ENCODE data around the gene ACTN4. TPM values are rescaled to one million over a fixed set of nuclear protein-coding genes. Genes with fewer than 3 reads are reported as not detected.

Gene ACTN4
- total RNA-seq, 1 experiment from 2014 or later, result 506 TPM

DNA sequence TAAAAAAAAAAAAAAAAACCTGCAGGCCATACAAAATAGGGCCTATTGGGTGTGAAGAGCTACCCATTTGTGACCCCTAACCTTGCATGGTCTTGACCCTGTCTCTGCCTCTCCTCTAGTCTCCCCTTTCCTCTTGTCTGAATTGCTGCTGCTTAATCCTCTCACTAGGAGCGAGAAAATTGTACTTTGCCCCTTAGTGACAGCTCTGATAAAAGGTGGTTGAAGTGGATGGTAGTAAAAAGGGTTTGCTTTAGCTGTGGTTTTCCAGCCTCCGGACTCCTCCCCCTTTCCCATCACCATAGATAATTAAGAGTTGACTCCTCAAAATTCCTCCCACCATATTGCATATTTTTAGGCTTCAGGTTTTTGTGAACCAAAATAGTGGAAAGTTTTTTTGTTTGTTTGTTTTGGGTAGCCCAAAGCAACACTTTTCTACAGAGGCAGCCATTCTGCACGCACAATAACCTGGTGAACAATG is 23.5 kb downstream of the ACTN4 start (continued):
- TF ChIP-seq, protein P1, sequence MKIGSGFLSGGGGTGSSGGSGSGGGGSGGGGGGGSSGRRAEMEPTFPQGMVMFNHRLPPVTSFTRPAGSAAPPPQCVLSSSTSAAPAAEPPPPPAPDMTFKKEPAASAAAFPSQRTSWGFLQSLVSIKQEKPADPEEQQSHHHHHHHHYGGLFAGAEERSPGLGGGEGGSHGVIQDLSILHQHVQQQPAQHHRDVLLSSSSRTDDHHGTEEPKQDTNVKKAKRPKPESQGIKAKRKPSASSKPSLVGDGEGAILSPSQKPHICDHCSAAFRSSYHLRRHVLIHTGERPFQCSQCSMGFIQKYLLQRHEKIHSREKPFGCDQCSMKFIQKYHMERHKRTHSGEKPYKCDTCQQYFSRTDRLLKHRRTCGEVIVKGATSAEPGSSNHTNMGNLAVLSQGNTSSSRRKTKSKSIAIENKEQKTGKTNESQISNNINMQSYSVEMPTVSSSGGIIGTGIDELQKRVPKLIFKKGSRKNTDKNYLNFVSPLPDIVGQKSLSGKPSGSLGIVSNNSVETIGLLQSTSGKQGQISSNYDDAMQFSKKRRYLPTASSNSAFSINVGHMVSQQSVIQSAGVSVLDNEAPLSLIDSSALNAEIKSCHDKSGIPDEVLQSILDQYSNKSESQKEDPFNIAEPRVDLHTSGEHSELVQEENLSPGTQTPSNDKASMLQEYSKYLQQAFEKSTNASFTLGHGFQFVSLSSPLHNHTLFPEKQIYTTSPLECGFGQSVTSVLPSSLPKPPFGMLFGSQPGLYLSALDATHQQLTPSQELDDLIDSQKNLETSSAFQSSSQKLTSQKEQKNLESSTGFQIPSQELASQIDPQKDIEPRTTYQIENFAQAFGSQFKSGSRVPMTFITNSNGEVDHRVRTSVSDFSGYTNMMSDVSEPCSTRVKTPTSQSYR (CRISPR knock-in tag; IDR thresholded peaks at IDR 0.05), result no peak
- no peak for TF ChIP-seq OVOL2 (CRISPR knock-in tag; IDR thresholded peaks at IDR 0.05; ENCODE audit: borderline replicate concordance)

DNA sequence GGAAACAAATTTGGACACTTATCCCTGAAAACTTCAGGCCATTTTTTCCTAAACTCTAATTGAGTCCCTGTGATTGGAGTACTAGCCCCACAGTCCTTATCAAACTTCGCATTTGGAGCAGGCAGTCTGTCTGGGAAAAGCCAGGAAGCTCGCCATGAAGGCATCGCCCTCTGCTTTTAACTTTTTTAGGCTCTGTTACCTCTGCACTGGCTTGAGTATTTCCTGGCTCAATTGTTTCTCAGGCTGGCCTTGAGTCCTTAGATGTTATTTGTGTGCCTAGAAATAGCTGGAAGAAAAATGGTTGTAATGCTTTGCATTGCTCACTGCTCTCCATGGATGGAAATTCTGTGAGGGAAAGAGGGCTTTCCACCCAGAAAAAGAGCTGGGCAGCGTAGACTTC is 24.2 kb downstream of the ACTN4 start:
- H3K9me3 Mint-ChIP-seq, result no peaks in the 10 kb centered on the region
- ATAC-seq (no peak), DNase-seq (ENCODE audit: low spot score) (no peak)
- no peak overlapping the region for H3K4me3 Mint-ChIP-seq
- no peaks in the 10 kb centered on the region for H3K27me3 Mint-ChIP-seq (ENCODE audit: low read depth)
- POLR2A ChIA-PET, result interaction anchor here (1.9 kb wide), 1 partner anchor 24 kb away, joined by 8 read pairs; the partner anchor contains the start of gene ACTN4
- TF ChIP-seq RELA (CRISPR knock-in tag; IDR thresholded peaks at IDR 0.05; ENCODE audit: borderline replicate concordance) (no peak), ELF4 (CRISPR knock-in tag; IDR thresholded peaks at IDR 0.05; ENCODE audit: low read depth) (no peak), MYBL2 (CRISPR knock-in tag; IDR thresholded peaks at IDR 0.05) (no peak), JAZF1 (CRISPR knock-in tag; IDR thresholded peaks at IDR 0.05) (no peak), ZNF263 (CRISPR knock-in tag; IDR thresholded peaks at IDR 0.05; ENCODE audit: low read depth) (no peak), GABPB1 (CRISPR knock-in tag; IDR thresholded peaks at IDR 0.05) (no peak), SMAD4 (CRISPR knock-in tag; IDR thresholded peaks at IDR 0.05) (no peak), KAT7 (CRISPR knock-in tag; IDR thresholded peaks at IDR 0.05; ENCODE audit: borderline replicate concordance) (no peak), TEAD1 (CRISPR knock-in tag; IDR thresholded peaks at IDR 0.05) (no peak), ATF1 (CRISPR knock-in tag; IDR thresholded peaks at IDR 0.05) (no peak), EMX1 (CRISPR knock-in tag; IDR thresholded peaks at IDR 0.05) (no peak), ZNF121 (CRISPR knock-in tag; IDR thresholded peaks at IDR 0.05) (no peak)
- TF ChIP-seq, protein P2, sequence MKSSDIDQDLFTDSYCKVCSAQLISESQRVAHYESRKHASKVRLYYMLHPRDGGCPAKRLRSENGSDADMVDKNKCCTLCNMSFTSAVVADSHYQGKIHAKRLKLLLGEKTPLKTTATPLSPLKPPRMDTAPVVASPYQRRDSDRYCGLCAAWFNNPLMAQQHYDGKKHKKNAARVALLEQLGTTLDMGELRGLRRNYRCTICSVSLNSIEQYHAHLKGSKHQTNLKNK (CRISPR knock-in tag; IDR thresholded peaks at IDR 0.05), result no peak
- TF ChIP-seq, protein P3, sequence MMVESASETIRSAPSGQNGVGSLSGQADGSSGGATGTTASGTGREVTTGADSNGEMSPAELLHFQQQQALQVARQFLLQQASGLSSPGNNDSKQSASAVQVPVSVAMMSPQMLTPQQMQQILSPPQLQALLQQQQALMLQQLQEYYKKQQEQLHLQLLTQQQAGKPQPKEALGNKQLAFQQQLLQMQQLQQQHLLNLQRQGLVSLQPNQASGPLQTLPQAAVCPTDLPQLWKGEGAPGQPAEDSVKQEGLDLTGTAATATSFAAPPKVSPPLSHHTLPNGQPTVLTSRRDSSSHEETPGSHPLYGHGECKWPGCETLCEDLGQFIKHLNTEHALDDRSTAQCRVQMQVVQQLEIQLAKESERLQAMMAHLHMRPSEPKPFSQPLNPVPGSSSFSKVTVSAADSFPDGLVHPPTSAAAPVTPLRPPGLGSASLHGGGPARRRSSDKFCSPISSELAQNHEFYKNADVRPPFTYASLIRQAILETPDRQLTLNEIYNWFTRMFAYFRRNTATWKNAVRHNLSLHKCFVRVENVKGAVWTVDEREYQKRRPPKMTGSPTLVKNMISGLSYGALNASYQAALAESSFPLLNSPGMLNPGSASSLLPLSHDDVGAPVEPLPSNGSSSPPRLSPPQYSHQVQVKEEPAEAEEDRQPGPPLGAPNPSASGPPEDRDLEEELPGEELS (CRISPR knock-in tag; IDR thresholded peaks at IDR 0.05), result no peak
- TF ChIP-seq, protein P4, sequence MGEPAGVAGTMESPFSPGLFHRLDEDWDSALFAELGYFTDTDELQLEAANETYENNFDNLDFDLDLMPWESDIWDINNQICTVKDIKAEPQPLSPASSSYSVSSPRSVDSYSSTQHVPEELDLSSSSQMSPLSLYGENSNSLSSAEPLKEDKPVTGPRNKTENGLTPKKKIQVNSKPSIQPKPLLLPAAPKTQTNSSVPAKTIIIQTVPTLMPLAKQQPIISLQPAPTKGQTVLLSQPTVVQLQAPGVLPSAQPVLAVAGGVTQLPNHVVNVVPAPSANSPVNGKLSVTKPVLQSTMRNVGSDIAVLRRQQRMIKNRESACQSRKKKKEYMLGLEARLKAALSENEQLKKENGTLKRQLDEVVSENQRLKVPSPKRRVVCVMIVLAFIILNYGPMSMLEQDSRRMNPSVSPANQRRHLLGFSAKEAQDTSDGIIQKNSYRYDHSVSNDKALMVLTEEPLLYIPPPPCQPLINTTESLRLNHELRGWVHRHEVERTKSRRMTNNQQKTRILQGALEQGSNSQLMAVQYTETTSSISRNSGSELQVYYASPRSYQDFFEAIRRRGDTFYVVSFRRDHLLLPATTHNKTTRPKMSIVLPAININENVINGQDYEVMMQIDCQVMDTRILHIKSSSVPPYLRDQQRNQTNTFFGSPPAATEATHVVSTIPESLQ (CRISPR knock-in tag; IDR thresholded peaks at IDR 0.05), result no peak
- TF ChIP-seq, protein P5, sequence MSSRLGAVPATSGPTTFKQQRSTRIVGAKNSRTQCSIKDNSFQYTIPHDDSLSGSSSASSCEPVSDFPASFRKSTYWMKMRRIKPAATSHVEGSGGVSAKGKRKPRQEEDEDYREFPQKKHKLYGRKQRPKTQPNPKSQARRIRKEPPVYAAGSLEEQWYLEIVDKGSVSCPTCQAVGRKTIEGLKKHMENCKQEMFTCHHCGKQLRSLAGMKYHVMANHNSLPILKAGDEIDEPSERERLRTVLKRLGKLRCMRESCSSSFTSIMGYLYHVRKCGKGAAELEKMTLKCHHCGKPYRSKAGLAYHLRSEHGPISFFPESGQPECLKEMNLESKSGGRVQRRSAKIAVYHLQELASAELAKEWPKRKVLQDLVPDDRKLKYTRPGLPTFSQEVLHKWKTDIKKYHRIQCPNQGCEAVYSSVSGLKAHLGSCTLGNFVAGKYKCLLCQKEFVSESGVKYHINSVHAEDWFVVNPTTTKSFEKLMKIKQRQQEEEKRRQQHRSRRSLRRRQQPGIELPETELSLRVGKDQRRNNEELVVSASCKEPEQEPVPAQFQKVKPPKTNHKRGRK (CRISPR knock-in tag; IDR thresholded peaks at IDR 0.05; ENCODE audit: borderline replicate concordance), result no peak
- TF ChIP-seq, protein P6, sequence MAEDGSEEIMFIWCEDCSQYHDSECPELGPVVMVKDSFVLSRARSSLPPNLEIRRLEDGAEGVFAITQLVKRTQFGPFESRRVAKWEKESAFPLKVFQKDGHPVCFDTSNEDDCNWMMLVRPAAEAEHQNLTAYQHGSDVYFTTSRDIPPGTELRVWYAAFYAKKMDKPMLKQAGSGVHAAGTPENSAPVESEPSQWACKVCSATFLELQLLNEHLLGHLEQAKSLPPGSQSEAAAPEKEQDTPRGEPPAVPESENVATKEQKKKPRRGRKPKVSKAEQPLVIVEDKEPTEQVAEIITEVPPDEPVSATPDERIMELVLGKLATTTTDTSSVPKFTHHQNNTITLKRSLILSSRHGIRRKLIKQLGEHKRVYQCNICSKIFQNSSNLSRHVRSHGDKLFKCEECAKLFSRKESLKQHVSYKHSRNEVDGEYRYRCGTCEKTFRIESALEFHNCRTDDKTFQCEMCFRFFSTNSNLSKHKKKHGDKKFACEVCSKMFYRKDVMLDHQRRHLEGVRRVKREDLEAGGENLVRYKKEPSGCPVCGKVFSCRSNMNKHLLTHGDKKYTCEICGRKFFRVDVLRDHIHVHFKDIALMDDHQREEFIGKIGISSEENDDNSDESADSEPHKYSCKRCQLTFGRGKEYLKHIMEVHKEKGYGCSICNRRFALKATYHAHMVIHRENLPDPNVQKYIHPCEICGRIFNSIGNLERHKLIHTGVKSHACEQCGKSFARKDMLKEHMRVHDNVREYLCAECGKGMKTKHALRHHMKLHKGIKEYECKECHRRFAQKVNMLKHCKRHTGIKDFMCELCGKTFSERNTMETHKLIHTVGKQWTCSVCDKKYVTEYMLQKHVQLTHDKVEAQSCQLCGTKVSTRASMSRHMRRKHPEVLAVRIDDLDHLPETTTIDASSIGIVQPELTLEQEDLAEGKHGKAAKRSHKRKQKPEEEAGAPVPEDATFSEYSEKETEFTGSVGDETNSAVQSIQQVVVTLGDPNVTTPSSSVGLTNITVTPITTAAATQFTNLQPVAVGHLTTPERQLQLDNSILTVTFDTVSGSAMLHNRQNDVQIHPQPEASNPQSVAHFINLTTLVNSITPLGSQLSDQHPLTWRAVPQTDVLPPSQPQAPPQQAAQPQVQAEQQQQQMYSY (CRISPR knock-in tag; IDR thresholded peaks at IDR 0.05), result no peak
- peaks cover 78% of the 10 kb centered on the region for H3K4me1 Mint-ChIP-seq
- peaks cover 4% of the 10 kb centered on the region; the same call in 1 of the 2 replicates for H3K36me3 Mint-ChIP-seq
- CTCF ChIA-PET, result interaction anchor here (1.0 to 1.4 kb wide), 4 partner anchors 10 to 35 kb away, joined by 3 to 6 read pairs (median 4); no protein-coding TSS in a partner anchor
- H3K27ac Mint-ChIP-seq, result peak overlapping the region; percentile 94
